NCI-H2107 treated with DMSO at 0.1 percent for 48 hours (cell line): ENCODE results near the gene UTS2R.
"Not testable (repeated sequence)": the region's sequence is repeated elsewhere in the genome, so short reads cannot be mapped to it uniquely, and the experiment has no call there.

Experiments
- DNase-seq: peaks from one replicate; lab custom pipeline; 2025; ENCODE audit not compliant: unreplicated experiment; lab: John Stamatoyannopoulos, UW

Gene UTS2R

DNA sequence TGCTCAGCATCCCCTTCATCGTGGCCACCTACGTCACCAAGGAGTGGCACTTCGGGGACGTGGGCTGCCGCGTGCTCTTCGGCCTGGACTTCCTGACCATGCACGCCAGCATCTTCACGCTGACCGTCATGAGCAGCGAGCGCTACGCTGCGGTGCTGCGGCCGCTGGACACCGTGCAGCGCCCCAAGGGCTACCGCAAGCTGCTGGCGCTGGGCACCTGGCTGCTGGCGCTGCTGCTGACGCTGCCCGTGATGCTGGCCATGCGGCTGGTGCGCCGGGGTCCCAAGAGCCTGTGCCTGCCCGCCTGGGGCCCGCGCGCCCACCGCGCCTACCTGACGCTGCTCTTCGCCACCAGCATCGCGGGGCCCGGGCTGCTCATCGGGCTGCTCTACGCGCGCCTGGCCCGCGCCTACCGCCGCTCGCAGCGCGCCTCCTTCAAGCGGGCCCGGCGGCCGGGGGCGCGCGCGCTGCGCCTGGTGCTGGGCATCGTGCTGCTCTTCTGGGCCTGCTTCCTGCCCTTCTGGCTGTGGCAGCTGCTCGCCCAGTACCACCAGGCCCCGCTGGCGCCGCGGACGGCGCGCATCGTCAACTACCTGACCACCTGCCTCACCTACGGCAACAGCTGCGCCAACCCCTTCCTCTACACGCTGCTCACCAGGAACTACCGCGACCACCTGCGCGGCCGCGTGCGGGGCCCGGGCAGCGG is 3.2 kb downstream of the UTS2R start:
- no peak for DNase-seq

DNA sequence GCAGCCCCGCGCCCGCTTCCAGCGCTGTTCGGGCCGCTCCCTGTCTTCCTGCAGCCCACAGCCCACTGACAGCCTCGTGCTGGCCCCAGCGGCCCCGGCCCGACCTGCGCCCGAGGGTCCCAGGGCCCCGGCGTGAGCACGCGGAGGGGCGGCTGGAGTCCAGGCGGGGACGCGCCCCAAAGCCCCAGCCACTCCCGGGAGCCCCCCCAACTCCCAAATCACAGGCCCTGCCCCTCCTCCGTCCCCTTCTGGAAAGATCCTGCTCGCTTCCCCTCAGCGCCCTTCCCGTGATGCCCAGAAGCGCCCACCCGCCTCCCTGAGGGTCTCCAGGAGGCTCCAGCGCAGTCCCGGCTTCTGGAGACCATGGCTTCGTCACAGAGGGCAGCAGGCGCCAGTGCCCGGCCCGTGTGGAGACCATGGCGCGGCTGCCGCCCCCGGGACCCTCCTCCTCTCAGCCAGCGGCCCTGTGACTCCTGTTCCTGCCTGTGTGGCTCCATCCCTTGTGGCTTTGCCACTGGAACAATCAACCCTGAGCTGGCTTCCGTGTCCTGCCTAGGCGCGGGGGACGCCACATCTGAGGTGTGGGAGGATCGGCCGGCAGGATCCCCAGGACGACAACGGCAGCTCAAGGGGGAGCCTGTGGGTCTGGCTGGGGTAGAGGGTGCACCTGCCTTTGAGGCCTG is 3.9 kb downstream of the UTS2R start:
- no peak for DNase-seq

DNA sequence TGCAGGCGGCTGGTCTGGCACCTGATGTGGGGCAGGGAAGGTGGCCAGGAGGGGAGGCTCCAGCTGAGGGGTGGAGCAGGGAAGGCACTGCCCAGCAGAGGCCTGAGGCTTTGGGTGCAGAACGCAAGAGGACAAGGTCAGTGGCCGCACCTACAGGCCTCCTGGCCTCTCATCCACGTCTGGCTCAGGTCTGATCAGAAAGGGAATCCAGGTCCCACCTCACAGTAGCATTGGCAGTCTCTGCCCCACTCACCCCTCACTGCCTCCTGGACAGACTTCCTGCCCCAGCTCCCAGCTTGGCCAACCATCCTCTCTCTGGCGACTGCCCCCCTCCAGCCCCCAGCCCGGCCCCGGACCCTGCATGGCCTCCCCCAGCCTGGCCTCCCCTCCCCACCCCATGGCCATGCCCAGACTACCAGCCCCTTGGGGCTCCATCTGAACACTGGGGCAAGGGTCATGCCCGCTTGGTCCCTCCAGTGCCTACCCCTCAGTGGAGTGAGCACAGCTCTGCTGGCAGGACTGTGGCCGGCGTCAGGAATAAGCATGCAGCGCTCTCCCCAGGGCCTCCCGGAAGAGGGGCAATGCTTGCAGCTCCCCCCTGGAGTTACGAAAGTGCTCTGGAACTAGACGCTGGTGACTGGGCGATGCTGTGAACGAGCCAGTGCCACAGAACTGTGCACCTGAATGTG is 4.6 kb downstream of the UTS2R start:
- no peak for DNase-seq

DNA sequence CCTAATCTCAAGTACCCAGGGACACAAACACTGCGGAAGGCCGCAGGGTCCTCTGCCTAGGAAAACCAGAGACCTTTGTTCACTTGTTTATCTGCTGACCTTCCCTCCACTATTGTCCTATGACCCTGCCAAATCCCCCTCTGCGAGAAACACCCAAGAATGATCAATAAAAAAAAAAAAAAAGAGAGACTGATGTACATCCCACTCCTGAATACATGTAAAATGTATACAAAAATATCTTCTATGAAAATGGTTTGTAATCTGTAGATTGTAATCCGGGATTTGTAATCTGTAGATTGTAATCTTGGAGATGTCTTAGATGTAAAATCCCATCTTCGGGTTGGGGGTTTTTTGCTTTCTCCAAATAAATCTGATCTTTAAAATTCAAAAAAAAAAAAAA is 5.7 kb downstream of the UTS2R start:
- not testable (repeated sequence) for DNase-seq

DNA sequence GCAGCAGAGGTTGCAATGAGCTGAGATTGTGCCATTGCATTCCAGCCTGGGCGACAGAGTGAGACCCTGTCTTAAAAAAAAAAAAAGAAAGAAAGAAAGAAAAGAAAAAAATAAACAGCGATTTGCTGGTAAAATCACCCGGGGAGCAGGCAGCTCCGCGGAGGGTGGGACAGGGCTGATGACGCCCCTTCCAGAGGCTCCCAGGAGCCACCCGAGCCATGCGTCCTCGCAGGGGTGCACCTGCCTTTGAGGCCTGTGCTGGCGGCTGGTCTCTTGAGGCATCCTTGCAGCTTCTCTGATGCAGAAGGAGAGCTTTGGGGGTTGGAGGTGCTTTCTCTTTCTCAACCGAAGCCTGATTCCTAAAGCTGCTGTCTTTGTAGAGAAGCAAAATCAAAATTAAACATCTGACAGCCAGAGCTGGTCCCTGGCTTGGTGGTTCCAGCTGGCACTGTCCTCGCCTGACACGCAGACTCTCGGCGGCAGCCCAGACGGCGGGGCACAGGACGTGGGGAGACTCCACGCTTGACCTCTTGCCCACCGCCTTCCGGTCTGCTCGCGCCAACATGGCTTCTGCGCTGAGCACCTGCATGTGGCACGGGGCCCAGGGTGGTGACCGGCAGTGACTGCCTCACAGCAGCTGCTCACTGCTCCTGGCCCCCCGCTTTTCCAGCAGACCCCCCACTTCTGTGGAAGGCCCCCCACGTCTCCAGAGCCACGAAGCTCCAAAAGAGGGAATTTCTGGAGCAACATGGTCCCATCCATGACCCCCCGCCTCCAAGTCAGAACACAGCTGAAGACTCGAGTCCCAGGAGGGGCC is 6.6 kb downstream of the UTS2R start:
- no peak for DNase-seq

DNA sequence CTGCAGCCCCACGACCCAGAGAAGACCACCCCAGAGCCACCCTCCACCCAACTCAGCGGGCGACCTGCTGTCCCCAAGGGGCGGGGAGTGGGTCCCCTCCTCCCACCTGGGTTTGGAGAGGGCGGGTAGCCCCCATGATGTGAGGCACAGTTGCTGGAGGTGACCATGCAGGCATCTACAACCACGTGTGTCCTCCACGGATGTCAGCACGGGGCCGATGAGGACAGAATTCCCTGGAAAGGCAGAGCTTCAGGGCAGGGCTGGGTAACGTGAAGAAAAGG is 7.1 kb downstream of the UTS2R start:
- DNase-seq = no peak

DNA sequence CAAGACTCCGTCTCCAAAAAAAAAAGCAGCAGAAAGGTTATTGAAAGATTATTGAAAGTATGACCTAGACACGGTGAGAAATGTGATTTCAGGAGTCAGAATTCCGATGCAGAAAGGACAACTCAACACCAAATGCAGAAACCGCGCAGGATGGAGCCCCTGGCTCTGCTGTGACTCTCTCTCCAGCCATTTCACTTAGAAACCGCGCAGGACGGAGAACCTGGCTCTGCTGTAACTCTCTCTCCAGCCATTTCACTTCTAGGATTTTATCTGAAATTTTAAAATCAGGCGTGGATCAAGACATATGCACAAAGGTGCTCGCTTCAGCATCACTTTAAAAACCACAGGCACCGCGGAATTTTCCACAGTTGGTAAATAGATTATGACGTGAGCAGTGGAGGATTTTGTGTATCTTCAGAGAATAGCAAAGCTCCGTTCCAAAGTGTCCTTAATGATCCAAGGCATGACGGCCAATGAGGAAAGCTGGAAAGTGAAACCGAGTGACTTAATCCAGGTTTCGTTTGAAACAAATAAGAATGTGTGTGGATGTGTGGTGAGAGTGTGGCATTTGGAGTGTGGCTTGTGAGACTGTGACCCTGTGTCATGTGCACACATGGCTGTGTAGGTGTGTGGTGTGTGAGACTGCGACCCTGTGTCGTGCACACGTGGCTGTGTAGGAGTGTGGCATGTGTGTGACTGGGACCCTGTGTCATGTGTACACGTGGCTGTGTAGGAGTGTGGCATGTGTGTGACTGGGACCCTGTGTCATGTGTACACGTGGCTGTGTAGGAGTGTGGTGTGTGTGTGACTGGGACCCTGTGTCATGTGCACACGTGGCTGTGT is 9.5 kb downstream of the UTS2R start:
- peak; percentile 29 for DNase-seq

DNA sequence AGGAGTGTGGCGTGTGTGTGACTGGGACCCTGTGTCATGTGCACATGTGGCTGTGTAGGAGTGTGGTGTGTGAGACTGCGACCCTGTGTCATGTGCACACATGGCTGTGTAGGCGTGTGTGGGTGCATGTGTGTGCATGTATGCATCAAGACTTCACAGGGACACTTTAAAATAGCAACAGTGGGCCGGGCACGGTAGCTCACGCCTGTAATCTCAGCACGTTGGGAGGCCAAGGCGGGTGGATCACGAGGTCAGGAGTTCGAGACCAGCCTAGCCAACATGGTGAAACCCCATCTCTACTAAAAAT is 10.1 kb downstream of the UTS2R start:
- DNase-seq = not testable (repeated sequence)

DNA sequence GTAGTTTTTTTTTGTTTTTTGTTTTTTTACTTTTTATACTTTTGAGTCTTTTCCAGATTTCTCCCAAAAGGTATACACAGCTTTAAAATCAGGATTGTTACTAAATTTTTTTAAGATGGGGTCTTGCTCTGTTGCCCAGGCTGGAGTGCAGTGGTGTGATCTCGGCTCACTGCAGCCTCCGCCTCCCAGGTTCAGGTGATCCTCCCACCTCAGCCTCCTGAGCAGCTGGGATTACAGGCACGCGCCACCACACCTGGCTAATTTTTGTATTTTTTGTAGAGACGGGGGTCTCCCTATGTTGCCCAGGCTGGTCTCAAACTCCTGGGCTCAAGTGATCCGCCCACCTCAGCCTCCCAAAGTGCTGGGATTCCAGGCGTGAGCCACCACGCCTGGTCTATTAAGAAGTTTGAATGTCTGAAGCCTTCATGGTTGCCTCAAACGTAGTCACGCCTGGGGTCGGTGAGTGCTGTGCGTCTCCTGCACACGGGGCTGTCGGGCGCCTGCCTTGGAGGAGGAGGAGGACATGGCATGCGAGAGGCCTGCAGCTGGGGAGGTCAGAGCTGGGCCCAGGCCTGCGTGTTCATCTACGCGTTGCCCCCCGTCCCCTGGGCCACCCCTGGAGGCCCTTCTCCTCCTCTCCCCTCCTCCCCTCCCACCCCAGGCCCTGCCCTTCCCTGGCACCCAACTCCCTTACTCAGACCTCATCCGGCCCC is 10.8 kb downstream of the UTS2R start:
- DNase-seq = not testable (repeated sequence)

DNA sequence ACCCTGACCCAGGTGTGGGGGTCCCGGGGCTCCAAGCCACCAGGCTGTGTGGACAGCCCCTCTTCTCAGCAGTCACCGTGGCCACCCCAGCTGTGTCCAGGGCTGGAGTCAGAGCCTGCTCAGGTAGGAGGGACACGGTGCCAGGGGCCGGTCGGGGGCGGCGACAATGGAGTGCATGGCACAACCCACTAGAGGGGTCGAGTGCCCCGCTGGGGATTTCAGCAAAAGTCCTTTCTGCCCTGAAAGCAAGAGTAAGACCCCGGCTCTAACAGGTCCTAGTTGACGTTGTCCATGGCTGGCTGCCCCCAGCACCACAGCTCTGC is 11.3 kb downstream of the UTS2R start:
- no peak for DNase-seq

DNA sequence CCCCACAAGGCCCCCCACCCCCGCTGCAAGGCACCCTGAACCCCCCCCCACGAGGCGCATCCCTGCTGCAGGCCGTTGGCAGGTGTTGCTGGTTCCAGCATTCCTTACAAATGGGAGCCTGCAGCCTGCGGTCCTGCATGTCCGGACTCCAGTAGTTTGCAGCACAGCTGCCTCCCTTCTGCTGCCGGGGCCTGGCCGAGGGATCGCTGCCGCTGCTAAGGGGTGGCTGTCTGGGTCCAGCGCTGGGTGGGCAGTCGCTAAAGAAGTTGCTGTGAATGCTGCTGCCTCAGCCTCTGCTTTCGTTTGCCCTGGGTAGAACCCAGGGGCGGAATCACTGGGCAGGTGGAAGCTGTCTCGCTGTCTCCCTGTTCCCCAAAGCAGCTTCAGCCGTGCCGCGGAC is 11.8 kb downstream of the UTS2R start:
- DNase-seq = peak; percentile 26

DNA sequence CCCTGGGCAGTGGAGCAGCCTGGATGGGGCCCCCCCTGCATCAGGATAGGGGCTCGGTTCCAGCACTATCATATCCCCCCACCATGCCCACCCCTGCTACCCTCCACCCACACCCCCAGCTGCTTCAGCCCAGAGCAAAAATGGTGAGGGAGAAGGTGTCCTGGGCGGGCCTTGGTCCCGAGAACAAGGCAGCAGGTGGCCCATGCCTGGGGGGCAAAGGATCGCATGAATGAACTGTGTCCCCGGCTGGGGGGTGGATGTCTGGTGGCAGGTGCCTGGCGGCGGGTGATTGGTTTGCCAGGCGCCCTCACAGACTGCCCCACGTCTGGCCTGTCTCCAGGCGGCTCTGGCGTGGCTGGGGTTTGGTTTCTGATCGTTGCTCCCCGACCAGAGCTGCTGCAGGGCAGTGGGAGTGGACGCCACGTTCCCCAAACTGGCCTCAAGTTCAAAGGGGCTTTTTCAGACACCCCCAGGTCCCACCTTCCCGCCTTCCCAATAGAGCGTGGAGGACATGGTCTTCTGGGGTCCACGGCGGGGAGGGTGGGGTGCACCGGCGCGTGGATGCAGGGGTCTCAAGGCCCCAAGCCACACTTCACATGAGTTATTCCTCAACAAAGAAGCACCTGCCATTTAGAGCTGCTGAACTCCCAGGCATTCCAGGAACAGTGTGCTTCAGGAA is 12.6 kb downstream of the UTS2R start:
- peak; percentile 25 for DNase-seq

DNA sequence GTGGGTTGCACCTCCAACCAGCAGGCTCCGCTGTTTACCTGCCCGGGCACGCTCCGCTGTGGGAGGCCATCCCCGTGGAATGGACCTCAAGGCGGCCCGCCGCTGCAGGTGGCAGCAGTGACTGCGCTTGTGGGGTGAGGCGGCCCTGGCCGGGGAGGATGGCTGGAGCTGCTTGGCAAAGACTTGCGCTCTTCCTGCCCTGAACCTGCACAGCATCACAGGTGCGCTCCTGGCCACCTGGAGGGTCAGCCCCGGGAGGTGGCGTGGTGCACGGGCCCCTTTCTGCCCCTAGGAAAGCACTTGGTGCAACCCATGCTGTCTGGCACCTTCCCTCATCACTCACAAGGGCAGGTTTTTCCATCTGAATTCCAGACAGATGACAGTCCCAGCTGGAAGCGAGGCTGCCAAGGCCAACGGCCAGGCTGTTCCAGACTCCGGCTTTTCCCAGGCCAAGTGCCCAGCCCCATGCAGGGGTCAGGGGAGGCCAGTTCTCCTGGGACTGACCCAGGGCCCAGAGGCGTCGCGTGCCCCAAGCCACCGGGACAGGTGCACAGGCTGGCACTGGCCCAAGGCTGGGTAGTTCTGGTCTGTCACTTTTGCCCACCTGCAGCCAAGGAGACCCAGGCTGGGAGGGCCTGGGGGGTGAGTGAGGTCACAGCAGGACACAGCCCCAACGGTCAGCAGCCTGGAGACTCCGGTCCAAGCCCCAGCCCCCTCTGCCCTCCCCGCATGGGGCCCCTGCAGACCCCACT is 13.3 kb downstream of the UTS2R start:
- peak; percentile 81 for DNase-seq

DNA sequence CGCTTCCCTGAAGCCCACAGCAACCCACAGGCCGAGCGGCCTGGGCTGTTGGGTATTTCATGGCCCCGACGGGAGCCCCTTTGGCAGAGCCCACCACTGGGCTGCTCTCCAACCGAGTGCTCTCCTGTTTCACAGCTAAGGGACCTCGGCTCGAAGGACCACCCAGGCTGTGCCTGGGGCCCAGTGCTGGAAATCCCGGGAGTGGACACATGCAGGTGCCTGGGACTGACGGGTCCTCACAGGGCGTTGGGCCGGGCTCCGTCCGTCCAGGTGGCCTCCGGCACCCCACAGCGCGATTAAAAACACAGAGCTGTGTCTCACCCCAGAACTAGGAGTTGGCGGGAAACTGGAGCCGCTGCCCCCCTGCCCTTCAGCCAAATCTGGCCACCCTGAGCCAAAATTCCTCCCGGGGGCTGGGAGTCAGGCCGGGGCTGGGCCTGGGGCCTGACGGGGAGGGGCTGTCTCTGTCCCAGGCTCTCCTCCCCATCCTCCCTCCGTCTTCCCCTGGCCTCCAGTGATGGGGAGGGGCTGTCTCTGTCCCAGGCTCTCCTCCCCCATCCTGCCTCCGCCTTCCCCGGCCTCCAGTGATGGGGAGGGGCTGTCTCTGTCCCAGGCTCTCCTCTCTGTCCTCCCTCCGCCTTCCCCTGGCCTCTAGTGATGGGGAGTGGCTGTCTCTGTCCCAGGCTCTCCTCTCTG is 14.1 kb downstream of the UTS2R start:
- DNase-seq = no peak

DNA sequence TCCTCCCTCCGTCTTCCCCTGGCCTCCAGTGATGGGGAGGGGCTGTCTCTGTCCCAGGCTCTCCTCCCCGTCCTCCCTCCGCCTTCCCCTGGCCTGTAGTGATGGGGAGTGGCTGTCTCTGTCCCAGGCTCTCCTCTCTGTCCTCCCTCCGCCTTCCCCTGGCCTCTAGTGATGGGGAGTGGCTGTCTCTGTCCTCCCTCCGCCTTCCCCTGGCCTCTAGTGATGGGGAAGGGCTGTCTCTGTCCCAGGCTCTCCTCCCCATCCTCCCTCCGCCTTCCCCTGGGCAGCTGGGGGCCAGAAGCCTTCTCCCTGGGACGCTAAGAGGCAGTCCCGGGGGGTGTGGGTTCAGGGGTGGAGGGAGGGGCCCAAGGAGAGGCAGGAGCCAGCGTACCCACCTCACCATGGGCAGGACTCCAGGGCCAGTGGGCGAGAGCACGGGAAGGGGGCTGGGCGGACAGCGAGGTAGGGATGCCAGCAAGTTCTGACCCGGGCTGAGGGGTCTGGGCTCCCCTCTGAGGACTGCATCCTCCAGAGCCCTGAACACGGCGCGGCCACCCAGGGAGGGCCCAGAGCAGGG is 14.8 kb downstream of the UTS2R start:
- DNase-seq = no peak

DNA sequence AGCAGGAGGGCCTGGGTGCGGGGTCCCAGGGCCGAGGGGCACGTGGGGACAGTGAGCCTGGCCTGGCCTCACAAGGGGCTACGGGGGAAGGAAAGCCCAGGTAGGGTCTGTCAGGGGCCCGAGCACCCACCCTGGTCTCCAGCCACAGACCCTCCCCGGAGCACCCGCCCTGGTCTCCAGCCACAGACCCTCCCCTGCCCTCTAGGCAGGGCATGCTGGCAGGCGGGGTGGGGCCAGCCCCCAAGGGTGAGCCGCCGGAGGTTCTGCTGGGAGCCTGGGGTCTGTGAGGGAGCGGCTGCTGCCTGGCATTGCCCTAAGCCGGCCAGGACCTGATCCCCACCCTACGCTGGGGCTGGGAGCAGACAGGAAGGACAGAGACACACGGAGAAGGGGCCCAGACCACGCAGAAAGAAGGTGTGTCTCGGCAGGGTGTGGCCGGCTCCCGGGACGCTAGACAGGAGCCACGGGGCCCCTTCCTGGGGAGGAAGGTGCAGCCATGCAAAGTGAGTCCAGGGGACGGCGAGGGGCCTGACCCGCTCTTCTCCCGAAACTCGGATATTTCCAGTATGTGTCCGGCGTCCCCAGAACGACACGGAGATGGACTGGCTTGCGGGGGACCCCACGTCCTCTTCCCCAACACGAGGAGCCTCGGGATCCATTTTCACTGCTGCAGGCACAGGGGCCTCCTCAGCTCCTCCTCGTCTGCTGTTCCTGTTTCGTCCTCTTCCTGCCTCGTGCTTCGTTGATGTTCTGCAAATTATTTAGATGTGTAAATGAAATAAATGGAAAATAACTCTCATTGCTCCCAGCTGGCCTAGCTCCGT is 15.5 kb downstream of the UTS2R start:
- DNase-seq = no peak

DNA sequence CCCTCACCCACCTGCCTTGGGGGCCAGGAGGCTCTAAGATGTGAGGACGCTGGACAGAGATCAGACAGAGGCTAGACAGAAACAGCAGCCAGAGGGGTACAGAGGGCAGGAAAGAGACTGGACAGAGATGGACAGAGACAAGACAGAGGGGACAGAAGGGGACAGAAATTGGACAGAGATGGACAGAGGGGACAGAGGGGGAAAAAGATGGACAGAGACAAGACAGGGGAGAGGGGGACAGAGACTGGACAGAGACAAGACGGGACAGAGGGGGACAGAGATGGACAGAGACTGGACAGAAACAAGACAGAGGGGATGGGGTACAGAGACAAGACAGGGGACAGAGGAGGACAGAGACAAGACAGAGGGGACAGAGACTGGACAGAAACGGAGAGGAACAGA is 16.1 kb downstream of the UTS2R start:
- no peak for DNase-seq
